ENCODE data around the gene COG5.
"Not testable (repeated sequence)": the region's sequence is repeated elsewhere in the genome, so short reads cannot be mapped to it uniquely, and the experiment has no call there.

COG5 gene

GRCh38 chr7:107171496-107171895 lies 392.2 kb downstream of the COG5 start:
- DNase-seq: no peak

GRCh38 chr7:107170051-107170915 lies 393.4 kb downstream of the COG5 start:
- DNase-seq: peak; percentile 32

GRCh38 chr7:107169120-107170050 lies 394.3 kb downstream of the COG5 start:
- DNase-seq: peak; percentile 95

- DNase-seq: peak; percentile 98
Observed at GRCh38 chr7:107168233-107169119, 395.2 kb downstream of the COG5 start, which contains the start of gene HBP1. Gene HBP1 (plus strand): TSS chr7:107169003. CDS start chr7:107179894, 10,891 bp downstream.

GRCh38 chr7:107167483-107168232 lies 396.1 kb downstream of the COG5 start:
- peak; percentile 91 for DNase-seq

- DNase-seq: peak; percentile 45
Observed at GRCh38 chr7:107166736-107167426, 396.8 kb downstream of the COG5 start.

- peak; percentile 52 for DNase-seq
Observed at GRCh38 chr7:107165341-107165740, 398.4 kb downstream of the COG5 start.

- peak; percentile 9 for DNase-seq
Observed at GRCh38 chr7:107164092-107164491, 399.6 kb downstream of the COG5 start.

GRCh38 chr7:107162475-107162874 lies 401.2 kb downstream of the COG5 start:
- no peak for DNase-seq

- no peak for DNase-seq
Observed at GRCh38 chr7:107161415-107161814, 402.3 kb downstream of the COG5 start.

GRCh38 chr7:107160389-107160788 lies 403.3 kb downstream of the COG5 start:
- DNase-seq: no peak

- no peak for DNase-seq
Observed at GRCh38 chr7:107158028-107158427, 405.7 kb downstream of the COG5 start.

GRCh38 chr7:107157091-107157490 lies 406.6 kb downstream of the COG5 start:
- no peak for DNase-seq

- DNase-seq: not testable (repeated sequence)
Observed at GRCh38 chr7:107155726-107156125, 408.0 kb downstream of the COG5 start.

- DNase-seq: no peak
Observed at GRCh38 chr7:107154826-107155225, 408.9 kb downstream of the COG5 start.

- no peak for DNase-seq
Observed at GRCh38 chr7:107152011-107152410, 411.7 kb downstream of the COG5 start.

All from OCI-M1 (cell line).